ENCODE measurements around the gene ZNF423. TPM values are rescaled to one million over a fixed set of nuclear protein-coding genes. Genes with fewer than 3 reads are reported as not detected.

The ZNF423 gene
- total and polyA plus RNA-seq, 2 experiments from 2014 or later: 14.9 to 41.8 TPM

GRCh38 chr16:49700251-49701064 is 155.5 kb downstream of the ZNF423 start:
- peak overlapping the region; percentile 24; the same call in 1 of the 2 replicates for H3K4me3 ChIP-seq

GRCh38 chr16:49699841-49700175 is 156.1 kb downstream of the ZNF423 start:
- H4K20me1 ChIP-seq (replicated peaks; ENCODE audit: insufficient read depth): no peaks in the 10 kb centered on the region
- peaks cover 99% of the 10 kb centered on the region for H3K4me1 ChIP-seq (ENCODE audit: insufficient read depth)
- H3K4me3 ChIP-seq: peak overlapping the region; percentile 24; the same call in 1 of the 2 replicates
- peak overlapping the region; percentile 96 for H3K27ac ChIP-seq (ENCODE audit: low read depth)
- peak overlapping the region; percentile 56; the same call in 1 of the 3 replicates for H3K4me3 Mint-ChIP-seq
- no peaks in the 10 kb centered on the region for H3K9me2 ChIP-seq (ENCODE audit: insufficient read depth)
- 0 out of 3 replicates have a peak, but pooled peaks cover 3% of the 10 kb centered on the region for H3K36me3 Mint-ChIP-seq (ENCODE audit: low read depth)
- peak overlapping the region; percentile 60 for H3K4me2 ChIP-seq
- no peak overlapping the region for H2AFZ ChIP-seq
- peaks cover 49% of the 10 kb centered on the region for H3F3A ChIP-seq (replicated peaks; ENCODE audit: low read depth)
- H3K79me2 ChIP-seq (replicated peaks; ENCODE audit: insufficient read depth): peaks cover 8% of the 10 kb centered on the region; the same call in 1 of the 2 replicates
- peaks cover 23% of the 10 kb centered on the region for H3K27me3 Mint-ChIP-seq (ENCODE audit: insufficient read depth, low read depth, poor library complexity)
- H3K36me3 ChIP-seq (ENCODE audit: insufficient read depth): no peaks in the 10 kb centered on the region
- no peaks in the 10 kb centered on the region for H3K27me3 ChIP-seq (ENCODE audit: insufficient read depth)
- H3K27ac Mint-ChIP-seq: peak overlapping the region; percentile 89
- DNase-seq (ENCODE audit: low spot score) (no peak), ATAC-seq (no peak)
- H3K4me1 Mint-ChIP-seq: peaks cover 89% of the 10 kb centered on the region
- no peaks in the 10 kb centered on the region for H3K9me3 Mint-ChIP-seq
- no peak for TF ChIP-seq CTCF (conservative IDR thresholded peaks at IDR 0.05; ENCODE audit: low read depth in 2 of 2)
- no peak for TF ChIP-seq ETS1 (IDR thresholded peaks at IDR 0.05)
- no peak for TF ChIP-seq CREB1 (CRISPR knock-in tag; IDR thresholded peaks at IDR 0.05; ENCODE audit: low read depth)
- no peak for TF ChIP-seq ZNF331 (CRISPR knock-in tag; IDR thresholded peaks at IDR 0.05; ENCODE audit: low read depth)
- no peak for TF ChIP-seq ZNF462 (CRISPR knock-in tag; IDR thresholded peaks at IDR 0.05)

More at GRCh38 chr16:49700251-49701064, 155.5 kb downstream of the ZNF423 start:
- DNase-seq (ENCODE audit: low spot score) (peak; percentile 60), ATAC-seq (no peak)
- Histone ChIP-seq H3F3A (replicated peaks; ENCODE audit: low read depth) (peaks cover 48% of the 10 kb centered on the region), H3K9me2 (ENCODE audit: insufficient read depth) (no peaks in the 10 kb centered on the region), H3K4me1 (ENCODE audit: insufficient read depth) (peaks cover 94% of the 10 kb centered on the region), H3K79me2 (replicated peaks; ENCODE audit: insufficient read depth) (peaks cover 5% of the 10 kb centered on the region; the same call in 1 of the 2 replicates), H3K4me2 (peak overlapping the region; percentile 60), H4K20me1 (replicated peaks; ENCODE audit: insufficient read depth) (no peaks in the 10 kb centered on the region), H3K27ac (ENCODE audit: low read depth) (peak overlapping the region; percentile 96), H3K27me3 (ENCODE audit: insufficient read depth) (no peaks in the 10 kb centered on the region), H2AFZ (no peak overlapping the region), H3K36me3 (ENCODE audit: insufficient read depth) (no peaks in the 10 kb centered on the region)
- no peak for TF ChIP-seq POLR2AphosphoS5 (IDR thresholded peaks at IDR 0.05; ENCODE audit: low read depth)
- no peak for TF ChIP-seq STAT1 (IDR thresholded peaks at IDR 0.05; ENCODE audit: unreplicated experiment)
- no peak for TF ChIP-seq NANOG (IDR thresholded peaks at IDR 0.05; ENCODE audit: borderline replicate concordance)
- TF ChIP-seq EZH2phosphoT487 (IDR thresholded peaks at IDR 0.05; ENCODE audit: unreplicated experiment): no peak
- Mint-ChIP-seq H3K4me3 (peak overlapping the region; percentile 65), H3K27ac (peak overlapping the region; percentile 89), H3K4me1 (peaks cover 93% of the 10 kb centered on the region), H3K27me3 (ENCODE audit: insufficient read depth, low read depth, poor library complexity) (peaks cover 24% of the 10 kb centered on the region), H3K9me3 (no peaks in the 10 kb centered on the region), H3K36me3 (ENCODE audit: low read depth) (peaks cover 3% of the 10 kb centered on the region; the same call in 1 of the 3 replicates)
